GM19043 (cell line): Measurements from ENCODE around the gene HTT.

Experiments used
- ATAC-seq: cut with Tn5 transposase; IDR thresholded peaks from one replicate; pipeline ENCODE4 v1.9.1; 2021; ENCODE audit warnings: low read depth; ENCODE audit not compliant: unreplicated experiment

Gene HTT

GRCh38 chr4:3074078-3074845 lies at the start of gene HTT, which contains the start of gene HTT-AS:
Gene HTT (plus strand): TSS chr4:3074681. CDS start chr4:3074826, 145 bp downstream.
Gene HTT-AS (minus strand): TSS chr4:3074538.
- ATAC-seq, result peak; percentile 71

- ATAC-seq, result no peak
Observed at GRCh38 chr4:3025881-3026280, 48.6 kb upstream of the HTT start.

- no peak for ATAC-seq
Observed at GRCh38 chr4:3026540-3026939, 47.9 kb upstream of the HTT start.

GRCh38 chr4:3029464-3029863 lies 45.0 kb upstream of the HTT start:
- no peak for ATAC-seq

DNA sequence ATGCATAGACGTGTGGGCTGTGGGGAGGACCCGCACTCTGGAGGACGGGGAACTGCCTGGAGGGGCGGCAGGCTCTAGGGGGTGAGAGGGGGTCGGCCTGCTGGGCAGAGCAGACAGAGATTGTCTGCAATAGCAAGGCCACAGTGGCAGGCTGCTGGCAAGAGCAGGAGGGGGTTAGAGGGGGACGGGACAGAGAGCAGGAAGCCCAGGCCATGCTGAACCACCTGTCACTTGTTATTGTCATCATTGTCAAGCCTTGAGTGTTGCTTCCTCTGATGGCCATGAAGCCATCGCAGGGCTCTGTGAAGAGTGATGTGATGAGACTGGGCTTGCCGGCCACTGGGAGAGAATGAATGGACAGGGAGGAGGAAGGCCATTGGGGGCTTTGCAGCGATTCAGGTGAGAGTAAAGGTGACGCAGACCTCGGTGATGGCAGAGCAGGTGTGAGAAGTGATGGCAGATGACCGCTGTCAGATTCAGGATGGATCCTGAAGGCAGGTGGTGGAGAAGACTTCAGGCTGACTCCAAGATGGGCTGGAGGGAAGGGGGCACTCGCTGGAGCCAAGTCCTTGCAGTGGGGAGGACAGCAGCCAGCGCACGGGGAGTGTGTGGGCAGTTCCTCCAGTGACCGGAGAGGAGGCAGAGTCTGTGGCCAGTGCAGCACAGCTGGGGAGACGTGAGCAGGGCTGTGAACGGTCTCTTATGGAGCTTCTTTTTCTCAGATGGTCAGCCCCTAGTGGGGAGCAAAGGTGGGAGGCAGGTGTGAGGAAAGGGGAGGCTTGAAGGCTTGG lies 43.7 kb upstream of the HTT start:
- no peak for ATAC-seq

DNA sequence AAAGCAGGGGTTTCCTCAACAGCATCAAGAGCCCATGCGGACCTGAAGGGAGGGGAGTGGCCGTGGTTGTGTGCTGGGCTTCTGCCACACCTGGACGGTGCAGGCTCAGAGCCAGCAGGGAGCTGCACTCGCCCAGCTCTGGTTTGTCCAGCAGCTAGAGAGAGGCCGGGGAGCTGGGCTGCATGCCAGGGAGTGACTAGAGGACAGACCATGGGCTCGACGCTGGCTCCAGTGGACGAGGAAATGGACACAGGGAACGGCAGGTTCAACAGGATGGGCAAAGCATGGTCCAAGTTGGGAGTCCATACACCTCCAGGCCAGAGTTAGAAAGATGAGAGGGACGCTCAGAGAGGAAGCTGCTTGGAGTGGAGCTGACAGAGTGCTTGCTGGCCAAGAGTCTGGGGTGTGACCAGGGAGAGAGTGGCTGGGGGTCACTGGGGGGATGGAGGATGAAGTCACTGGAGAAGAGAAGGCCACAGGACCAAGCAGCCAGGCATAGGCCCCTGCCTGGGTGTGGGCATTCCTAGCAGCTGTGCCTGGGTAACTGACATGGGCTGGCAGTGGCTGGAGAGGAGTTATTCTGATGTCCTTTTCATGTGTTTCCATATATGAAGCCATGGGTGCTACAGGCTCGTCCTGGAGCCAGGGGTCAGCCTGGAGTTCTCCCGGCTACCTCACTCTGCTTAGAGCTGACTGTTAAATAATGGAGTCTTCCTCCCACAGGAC lies 43.0 kb upstream of the HTT start:
- no peak for ATAC-seq

DNA sequence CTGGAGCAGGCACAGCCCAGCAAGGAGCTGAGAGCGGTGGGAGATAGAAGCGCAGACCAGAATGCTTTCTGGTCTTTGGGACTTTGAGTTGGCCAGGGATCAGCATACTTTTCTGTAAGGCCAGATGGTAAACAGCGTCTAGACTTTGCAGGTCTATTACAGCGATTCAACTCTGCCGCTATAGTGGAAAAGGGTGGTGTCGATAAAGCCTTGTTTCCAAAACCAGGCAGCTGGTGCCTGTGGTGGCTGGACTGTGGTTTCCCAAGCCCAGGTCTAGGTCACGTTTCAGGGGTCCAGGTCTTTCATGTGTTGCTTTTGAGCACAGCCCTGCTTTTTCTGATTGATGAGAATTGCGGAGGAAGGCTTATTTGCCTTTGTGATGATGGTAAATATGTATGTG lies 40.2 kb upstream of the HTT start:
- ATAC-seq, result no peak

DNA sequence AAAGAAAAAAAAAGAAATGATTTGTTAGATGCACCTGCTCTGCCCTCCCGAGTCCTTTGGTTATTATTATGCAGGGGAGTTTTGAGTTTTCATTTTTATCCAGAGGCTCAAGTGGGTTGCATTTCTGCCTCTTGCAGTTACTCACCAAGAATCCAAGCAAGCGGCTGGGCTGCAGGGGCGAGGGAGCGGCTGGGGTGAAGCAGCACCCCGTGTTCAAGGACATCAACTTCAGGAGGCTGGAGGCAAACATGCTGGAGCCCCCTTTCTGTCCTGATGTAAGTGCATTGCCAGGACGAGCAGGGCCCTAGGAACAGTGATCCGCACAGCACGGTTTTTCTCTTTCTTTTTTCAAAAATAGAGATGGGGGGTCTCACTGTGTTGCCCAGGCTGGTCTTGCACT lies 39.2 kb upstream of the HTT start:
- no peak for ATAC-seq

DNA sequence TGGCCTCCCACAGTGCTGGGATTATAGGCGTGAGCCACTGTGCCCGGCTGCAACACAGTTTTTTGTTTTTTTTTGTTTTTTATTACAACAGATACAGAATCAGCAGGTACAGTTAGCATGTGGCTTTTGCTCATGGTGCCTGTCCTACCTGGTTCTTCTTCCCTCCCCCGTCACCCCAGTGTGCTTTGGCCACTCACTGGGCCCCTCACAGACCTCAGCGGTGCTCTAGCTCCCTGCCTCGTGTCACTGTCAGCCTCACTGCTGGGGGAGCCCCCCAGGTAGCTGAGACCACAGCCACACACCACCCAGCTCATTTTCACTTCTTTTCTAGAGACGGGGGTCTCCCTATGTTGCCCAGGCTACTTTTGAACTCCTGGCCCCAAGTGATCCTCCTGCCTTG lies 38.8 kb upstream of the HTT start:
- ATAC-seq, result no peak

DNA sequence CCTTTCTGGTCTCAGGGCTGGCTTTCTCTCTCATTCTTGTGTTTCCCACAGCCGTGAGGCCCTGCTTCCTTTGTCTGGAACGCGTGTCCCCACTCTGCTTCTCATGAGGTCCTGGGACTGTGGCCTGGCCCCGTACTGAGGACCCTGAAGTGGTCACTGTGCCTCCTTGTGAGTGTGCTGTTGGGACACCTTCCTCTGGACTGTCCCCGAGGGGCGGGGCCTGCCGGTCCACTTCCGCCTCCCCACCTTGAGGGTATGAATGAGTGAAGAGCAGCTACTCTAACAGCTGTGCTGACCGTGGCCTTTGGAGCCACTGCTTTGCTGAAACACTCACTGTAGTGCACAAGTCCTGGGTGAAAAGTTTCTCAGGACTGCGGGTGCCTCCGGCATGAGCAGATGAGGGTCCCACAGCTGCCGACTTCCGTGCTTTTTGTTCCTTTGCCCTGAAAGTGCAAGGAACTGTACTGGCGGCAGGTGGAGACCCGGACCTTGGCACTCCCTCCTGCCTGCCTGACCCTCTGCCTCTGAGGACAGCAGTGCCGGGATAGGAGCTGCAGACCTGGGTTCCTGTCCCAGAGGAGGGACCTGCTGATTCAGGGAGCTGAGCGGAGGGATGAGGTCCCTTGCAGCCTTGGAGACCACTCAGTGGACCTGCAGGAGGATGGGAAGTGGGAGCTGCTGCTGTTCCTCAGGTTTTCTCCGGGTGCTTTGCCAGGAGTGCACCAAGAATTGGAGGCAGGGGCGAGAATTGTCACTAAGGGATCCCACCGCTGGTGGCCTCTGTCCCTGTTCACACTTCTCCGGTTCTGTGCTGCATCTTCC lies 38.1 kb upstream of the HTT start:
- no peak for ATAC-seq

DNA sequence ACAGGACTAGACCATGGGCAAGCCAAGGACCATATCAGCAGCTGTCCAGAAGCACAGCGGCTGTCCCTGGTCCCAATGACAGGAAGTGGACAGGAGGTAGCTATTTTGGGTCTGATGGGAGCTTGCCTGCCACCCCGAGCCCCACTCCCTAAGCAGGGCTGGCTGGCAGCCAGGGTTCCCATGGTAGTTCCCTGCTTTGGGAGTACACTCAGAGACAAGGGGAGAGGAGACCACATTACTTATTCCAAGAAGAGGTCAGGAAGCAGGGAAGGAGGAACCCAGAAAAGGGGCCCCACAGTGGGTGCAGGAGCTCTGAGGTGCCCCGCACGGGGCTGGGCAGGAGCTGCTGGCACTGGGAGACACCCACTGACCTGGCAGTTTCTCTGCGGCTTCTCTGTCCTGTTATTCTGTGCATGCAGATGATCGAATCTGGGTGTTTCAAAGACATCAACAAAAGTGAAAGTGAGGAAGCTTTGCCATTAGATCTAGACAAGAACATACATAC lies 36.5 kb upstream of the HTT start:
- no peak for ATAC-seq

DNA sequence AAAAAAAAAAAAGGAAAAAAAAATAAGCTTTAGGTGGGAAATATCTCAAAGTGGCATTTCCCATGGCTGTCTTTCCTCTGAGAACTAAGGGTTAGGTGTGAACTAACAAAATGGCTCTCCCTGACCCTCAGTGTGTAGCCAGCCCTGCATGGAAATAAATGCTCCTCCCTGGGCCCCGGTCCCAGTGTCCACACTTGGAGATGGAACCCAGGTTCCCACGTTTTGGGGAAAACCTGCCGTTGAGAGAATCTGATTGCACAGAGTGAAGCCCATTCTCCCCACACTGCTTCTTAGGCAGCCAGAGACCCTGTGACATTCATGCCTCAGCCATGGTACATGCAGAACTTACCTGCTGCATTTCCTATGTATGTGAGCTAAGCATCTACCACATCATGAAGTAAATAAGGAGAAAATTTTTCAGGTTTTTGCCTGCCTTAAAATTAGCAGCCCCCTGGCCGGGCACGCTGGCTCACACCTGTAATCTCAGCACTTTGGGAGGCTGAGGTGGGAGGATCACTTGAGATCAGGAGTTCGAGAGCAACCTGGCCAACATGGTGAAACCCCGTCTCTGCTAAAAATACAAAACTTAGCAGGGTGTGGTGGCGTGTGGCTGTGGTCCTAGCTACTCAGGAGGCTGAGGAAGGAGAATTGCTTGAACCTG lies 34.6 kb upstream of the HTT start:
- ATAC-seq, result no peak

DNA sequence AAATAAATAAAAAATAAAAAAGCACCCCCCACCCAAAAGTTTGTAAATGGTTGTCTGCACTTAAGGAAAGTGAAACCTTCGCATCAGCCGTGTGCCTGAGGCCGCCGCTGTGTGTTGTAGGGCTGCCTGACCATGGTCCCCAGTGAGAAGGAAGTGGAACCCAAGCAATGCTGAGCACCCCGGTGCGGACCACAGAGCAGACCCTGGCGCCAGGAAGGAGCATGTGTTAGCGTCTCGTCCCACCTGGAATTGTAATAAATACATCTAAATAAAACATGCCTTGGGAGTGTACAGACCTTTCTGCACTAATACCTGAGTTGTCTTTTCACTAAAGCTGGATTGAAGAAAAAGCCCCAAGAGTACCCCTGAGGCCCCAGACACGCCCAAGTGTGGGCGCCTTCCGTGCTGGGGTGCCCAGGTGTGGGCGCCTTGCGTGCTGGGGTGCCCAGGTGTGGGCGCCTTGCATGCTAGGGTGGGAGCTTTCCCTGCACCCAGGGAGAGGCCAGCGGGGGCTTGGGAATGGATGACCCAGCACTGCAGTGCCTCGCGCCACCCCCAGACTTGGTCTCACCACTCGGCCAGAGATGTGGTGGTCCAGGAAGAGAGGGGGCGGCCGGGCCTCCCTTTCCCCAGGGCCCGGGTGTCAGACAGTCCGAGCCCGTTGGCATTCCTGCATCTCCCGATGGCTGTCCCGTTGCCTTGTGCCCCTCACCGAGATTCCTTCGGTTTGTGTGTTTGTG lies 33.9 kb upstream of the HTT start:
- ATAC-seq, result peak; percentile 39

DNA sequence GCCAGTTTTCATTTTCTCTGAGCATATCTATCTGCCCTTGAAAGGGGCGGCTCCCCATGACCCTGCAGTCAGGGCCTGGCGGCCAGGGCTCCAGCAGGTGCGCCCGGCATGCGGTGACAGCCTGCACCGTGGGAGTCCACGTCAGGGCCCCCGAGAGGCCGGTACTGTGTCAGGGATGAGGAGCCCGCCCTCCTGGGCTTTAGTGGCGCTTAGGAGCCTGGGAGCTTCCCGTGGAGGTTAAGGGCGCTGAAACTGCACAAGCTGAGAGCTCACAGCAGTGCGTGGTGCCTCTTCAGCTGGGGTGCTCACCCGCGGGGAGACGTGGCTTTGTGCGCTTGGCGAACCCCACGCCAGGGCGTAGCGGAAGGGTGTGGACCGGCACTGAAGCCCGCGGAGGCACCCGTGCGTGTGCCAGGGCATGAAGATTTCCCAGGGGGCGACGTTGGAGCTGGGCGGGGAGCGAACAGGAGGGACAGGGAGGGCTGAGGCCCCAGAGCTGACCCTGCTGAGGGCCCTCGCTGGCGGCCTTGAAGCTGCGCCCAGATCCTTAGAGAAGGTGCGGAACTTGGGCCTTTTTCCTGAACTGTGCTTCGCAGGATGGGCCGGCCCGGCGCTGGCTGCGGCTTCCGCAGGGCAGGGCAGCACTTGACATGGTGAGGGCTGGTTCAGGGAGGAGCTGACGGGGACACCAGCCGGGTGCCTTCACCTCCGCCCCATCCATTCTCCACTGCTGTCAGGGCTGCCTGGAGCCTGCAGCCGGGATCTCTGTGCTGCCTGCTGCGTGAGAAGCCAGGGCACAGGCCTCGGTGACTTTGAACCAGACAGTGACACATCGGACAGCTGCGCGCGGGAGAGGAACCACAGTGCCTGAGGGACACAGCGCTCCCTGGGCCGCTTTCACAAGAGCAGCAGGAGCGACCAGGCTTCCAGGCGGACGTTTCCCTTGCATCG lies 33.0 kb upstream of the HTT start:
- no peak for ATAC-seq

- ATAC-seq, result no peak
Observed at GRCh38 chr4:3042226-3042625, 32.3 kb upstream of the HTT start.

DNA sequence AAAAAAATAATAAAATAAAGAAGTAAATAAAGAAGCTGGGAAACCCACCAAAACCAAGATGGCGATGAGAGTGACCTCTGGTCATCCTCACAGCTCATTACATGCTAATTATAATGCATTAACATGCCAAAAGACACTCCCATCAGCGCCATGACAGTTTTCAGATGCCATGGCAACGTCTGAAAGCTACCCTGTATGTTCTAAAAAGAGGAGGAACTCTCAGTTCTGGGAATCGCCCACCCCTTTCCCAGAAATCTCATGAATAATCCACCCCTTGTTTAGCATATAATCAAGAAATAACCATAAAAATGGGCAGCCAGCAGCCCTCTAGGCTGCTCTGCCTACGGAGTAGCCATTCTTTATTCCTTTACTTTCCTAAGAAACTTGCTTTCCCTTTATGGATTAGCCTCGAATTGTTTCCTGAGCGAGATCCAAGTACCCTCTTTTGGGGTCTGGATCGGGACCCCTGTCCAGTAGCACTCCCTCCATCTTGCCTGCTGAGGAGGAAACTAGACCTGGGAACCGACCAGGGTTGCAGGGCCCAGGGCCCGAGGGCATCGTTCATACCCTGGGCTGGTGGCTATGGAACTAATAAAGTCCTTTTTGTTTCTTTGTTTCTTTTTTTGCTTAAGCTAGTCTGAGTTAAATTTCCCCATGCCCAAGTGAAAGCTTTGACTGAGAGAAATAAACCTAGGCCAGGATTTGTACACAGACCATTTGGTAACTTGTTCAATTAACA lies 31.0 kb upstream of the HTT start:
- ATAC-seq, result no peak
